K562 (cell line): ENCODE results near the gene ZNF625. TPM values are rescaled to one million over a fixed set of nuclear protein-coding genes. Genes with fewer than 3 reads are reported as not detected.

ENCODE experiments used
- ARID4B ChIP-seq: sonication (generic); formaldehyde crosslinking; IDR thresholded peaks from 2 replicates; pipeline ENCODE4 v1.8.0; 2022; ENCODE audit warnings: mild to moderate bottlenecking, missing genetic modification reagents
- CHD2 ChIP-seq: IDR thresholded peaks from 2 replicates; pipeline ENCODE4 v1.6.1; 2011; ENCODE audit warnings: low read depth, low read length
- GABPA ChIP-seq: fragments of 200-800 bp; sonication (Bioruptor generic); conservative IDR thresholded peaks from 2 replicates; pipeline ENCODE4 v1.6.1; 2016; ENCODE audit warnings: low read depth, missing genetic modification characterization, missing compliant biosample characterization
- GMEB1 ChIP-seq: fragments of 250-450 bp; sonication (Bioruptor Pico); IDR thresholded peaks from 2 replicates; pipeline ENCODE4 v1.4.0; 2020; ENCODE audit warnings: mild to moderate bottlenecking
- GTF2F1 ChIP-seq: IDR thresholded peaks from 2 replicates; pipeline ENCODE4 v1.6.1; 2011; ENCODE audit warnings: low read depth, low read length, improper control_type of control experiment
- KDM5B ChIP-seq: fragments of 200-600 bp; sonication (generic); IDR thresholded peaks from 2 replicates; pipeline ENCODE4 v1.6.1; 2012; ENCODE audit warnings: low read depth, mild to moderate bottlenecking, moderate library complexity, low read length, control low read depth, inconsistent platforms; ENCODE audit not compliant: insufficient replicate concordance
- MBD1 ChIP-seq: fragments of 250-450 bp; sonication (Bioruptor Pico); IDR thresholded peaks from 2 replicates; pipeline ENCODE4 v1.8.0; 2022; ENCODE audit warnings: inconsistent platforms
- POLR2AphosphoS5 ChIP-seq: IDR thresholded peaks from 2 replicates; pipeline ENCODE4 v1.6.1; 2011; ENCODE audit warnings: mild to moderate bottlenecking, low read depth, low read length, moderate library complexity; ENCODE audit not compliant: control insufficient read depth, insufficient read depth
- RBFOX2 ChIP-seq: fragments of 200-400 bp; formaldehyde crosslinking; IDR thresholded peaks from 2 replicates; pipeline ENCODE4 v1.6.1; 2017; ENCODE audit warnings: low read depth, mild to moderate bottlenecking, low read length, moderate library complexity
- RCOR1 ChIP-seq, 2 experiments: IDR thresholded peaks; 2 replicates each; pipeline ENCODE4 v1.6.1; 2012; ENCODE audit warnings: low read depth in 2 of 2, low read length in 2 of 2, borderline replicate concordance in 1 of 2, improper control_type of control experiment in 1 of 2
- SETDB1 ChIP-seq: IDR thresholded peaks from one replicate; pipeline ENCODE4 v1.6.1; 2012; ENCODE audit warnings: low read length, control low read depth, inconsistent platforms
- YY1 ChIP-seq, 3 experiments: IDR thresholded peaks; 2 replicates each; pipeline ENCODE4 v1.6.1; 2011; ENCODE audit warnings: low read length in 2 of 3, mild to moderate bottlenecking in 2 of 3, moderate library complexity in 2 of 3, borderline replicate concordance in 1 of 3, control low read depth in 1 of 3, low read depth in 1 of 3; ENCODE audit not compliant: insufficient read depth in 3 of 3, insufficient replicate concordance in 2 of 3, control insufficient read depth in 1 of 3, insufficient read length in 1 of 3; ENCODE audit errors: extremely low read depth in 1 of 3
- ZBTB49 ChIP-seq: sonication (generic); formaldehyde crosslinking; IDR thresholded peaks from 2 replicates; pipeline ENCODE4 v1.8.0; 2022; ENCODE audit warnings: missing genetic modification reagents, mild to moderate bottlenecking, borderline replicate concordance
- polyA plus RNA-seq, 8 experiments: library from polyadenylated mRNA; depleted of rRNA in 4 of 8; stranded (reverse) in 5 of 8; unstranded in 3 of 8; fragments of >200 nt; fragmentation: Nextera tagmentation in 2 of 8; fragmentation: Illumina TruSeq in 1 of 8; extraction: Ambion mirVana in 2 of 8; extraction: Trizol in 1 of 8; gene quantifications; 2 replicates each; pipeline versions ENCODE4 v1.2.1 to v1.2.3, GENCODE V29; 2011 to 2014; ENCODE audit warnings: inconsistent platforms in 1 of 8, missing spikeins in 1 of 8
- total RNA-seq, 7 experiments: library from RNA; depleted of rRNA in 6 of 7; stranded (reverse); fragments of >200 nt in 6 of 7; fragmentation: Illumina TruSeq in 2 of 7; extraction: Trizol in 2 of 7; gene quantifications; 2 replicates each; pipeline versions ENCODE4 v1.2.1 to v1.2.3, GENCODE V29; 2011 to 2021; ENCODE audit warnings: low replicate concordance in 1 of 7

Gene ZNF625
- total and polyA plus RNA-seq, 9 of the 15 experiments (the other 6 are each of a cell fraction or from before 2014, with no cell fraction given): 0.07 to 0.09 TPM; not detected in 7

DNA sequence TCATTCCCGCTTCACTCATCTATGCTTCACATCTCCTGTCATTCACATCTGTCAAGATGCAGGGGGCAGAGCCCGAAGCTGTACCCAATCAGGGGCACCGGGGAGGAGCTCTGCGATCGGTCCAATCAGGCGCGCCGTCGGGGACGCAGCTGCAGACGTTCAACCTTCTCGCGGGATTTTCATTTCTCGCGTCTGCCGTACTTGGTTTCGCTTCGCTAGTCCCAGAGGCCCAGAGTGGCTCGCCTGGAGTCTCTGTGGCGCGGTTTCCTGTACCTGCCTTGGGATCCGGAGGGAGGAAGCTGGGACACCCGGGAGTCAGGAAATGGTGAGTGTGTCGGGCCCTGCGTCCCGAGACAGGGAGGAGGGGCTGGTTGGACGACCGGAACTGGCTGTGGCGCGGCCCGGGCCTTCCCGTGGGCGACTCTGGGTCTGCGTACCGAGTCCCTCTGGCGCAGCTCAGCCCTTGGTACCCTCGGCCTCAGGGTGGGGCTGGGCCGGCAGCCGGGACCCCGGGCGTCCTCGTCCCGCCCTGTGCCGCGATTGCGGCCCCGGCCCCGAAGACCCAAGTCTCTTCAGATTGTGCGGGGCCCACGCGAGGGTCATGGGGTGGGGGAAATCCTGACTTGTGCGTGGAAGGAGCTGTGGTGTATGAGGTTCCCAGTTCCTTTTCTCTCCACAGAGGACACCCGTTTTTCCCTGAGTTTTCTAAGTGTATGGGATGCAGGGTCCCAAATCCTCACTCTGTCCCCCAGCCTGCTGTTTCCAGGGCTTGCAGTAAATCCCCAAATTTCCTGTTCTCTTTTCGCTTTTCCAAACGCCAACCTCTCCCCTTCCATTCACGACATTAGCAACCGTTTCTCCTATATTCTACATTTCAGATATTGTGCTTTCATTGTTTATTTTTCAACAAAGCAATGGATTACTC lies 6.6 kb upstream of the ZNF625 start, which contains the start of gene ZNF136 (continued):
- TF ChIP-seq GABPA (peak; percentile 86), SETDB1 (no peak), CHD2 (peak; percentile 98), RBFOX2 (peak; percentile 82), ARID4B (CRISPR knock-in tag) (0 out of 2 replicates have a peak, but pooled peaks have one; percentile 52), KDM5B (peak; percentile 81), GTF2F1 (0 out of 2 replicates have a peak, but pooled peaks have one; percentile 21), YY1 (IDR thresholded peaks at IDR 0.05; ENCODE audit: borderline replicate concordance in 1 of 3, control insufficient read depth in 1 of 3, extremely low read depth in 1 of 3, insufficient read depth in 3 of 3, insufficient read length in 1 of 3, insufficient replicate concordance in 2 of 3, low read depth in 1 of 3, low read length in 2 of 3) (peak in 1 of 3 experiments; percentile 27), GMEB1 (CRISPR knock-in tag) (peak; percentile 78), RCOR1 (IDR thresholded peaks at IDR 0.05; ENCODE audit: borderline replicate concordance in 1 of 2, low read depth in 2 of 2, low read length in 2 of 2) (peak in 1 of 2 experiments; percentile 37; a peak in 1 of 4 replicates), ZBTB49 (0 out of 2 replicates have a peak, but pooled peaks have one; percentile 53), POLR2AphosphoS5 (0 out of 2 replicates have a peak, but pooled peaks have one; percentile 26), MBD1 (CRISPR knock-in tag) (no peak)
